ENCODE measurements around the gene ACTMAP. TPM values are rescaled to one million over a fixed set of nuclear protein-coding genes. Genes with fewer than 3 reads are reported as not detected.
"Not testable (repeated sequence)": the region's sequence is repeated elsewhere in the genome, so short reads cannot be mapped to it uniquely, and the experiment has no call there.

The ACTMAP gene
- total RNA-seq, 2 donors from 2014 or later = 3.7 to 5.3 TPM

GRCh38 chr19:40768869-40769268, 18.6 kb upstream of the ACTMAP start:
- Histone ChIP-seq H3K9me3 (no peaks in the 10 kb centered on the region), H3K4me1 (no peaks in the 10 kb centered on the region), H3K27ac (no peak overlapping the region), H3K36me3 (peaks cover 26% of the 10 kb centered on the region), H3K4me3 (no peak overlapping the region), H3K27me3 (no peaks in the 10 kb centered on the region)
- TF ChIP-seq, protein P1, sequence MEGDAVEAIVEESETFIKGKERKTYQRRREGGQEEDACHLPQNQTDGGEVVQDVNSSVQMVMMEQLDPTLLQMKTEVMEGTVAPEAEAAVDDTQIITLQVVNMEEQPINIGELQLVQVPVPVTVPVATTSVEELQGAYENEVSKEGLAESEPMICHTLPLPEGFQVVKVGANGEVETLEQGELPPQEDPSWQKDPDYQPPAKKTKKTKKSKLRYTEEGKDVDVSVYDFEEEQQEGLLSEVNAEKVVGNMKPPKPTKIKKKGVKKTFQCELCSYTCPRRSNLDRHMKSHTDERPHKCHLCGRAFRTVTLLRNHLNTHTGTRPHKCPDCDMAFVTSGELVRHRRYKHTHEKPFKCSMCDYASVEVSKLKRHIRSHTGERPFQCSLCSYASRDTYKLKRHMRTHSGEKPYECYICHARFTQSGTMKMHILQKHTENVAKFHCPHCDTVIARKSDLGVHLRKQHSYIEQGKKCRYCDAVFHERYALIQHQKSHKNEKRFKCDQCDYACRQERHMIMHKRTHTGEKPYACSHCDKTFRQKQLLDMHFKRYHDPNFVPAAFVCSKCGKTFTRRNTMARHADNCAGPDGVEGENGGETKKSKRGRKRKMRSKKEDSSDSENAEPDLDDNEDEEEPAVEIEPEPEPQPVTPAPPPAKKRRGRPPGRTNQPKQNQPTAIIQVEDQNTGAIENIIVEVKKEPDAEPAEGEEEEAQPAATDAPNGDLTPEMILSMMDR (IDR thresholded peaks at IDR 0.05) = no peak
- DNase-seq (ENCODE audit: low spot score) = no peak

- H3K4me1 ChIP-seq; H3K27me3 ChIP-seq; H3K9me3 ChIP-seq; DNase-seq (ENCODE audit: low spot score); H3K4me3 ChIP-seq; H3K27ac ChIP-seq: not testable (repeated sequence)
- peaks cover 51% of the 10 kb centered on the region for H3K36me3 ChIP-seq
These were observed 16.1 kb upstream of the ACTMAP start for GRCh38 chr19:40766385-40766784.

- Histone ChIP-seq H3K36me3 (peaks cover 72% of the 10 kb centered on the region), H3K4me3 (no peak overlapping the region), H3K27me3 (no peaks in the 10 kb centered on the region), H3K9me3 (no peaks in the 10 kb centered on the region), H3K4me1 (no peaks in the 10 kb centered on the region), H3K27ac (no peak overlapping the region)
- DNase-seq (ENCODE audit: low spot score) = no peak
- TF ChIP-seq, protein P1 (IDR thresholded peaks at IDR 0.05) = no peak
These were observed 13.7 kb upstream of the ACTMAP start for GRCh38 chr19:40763963-40764362.

- H3K27ac ChIP-seq = no peak overlapping the region
- no peaks in the 10 kb centered on the region for H3K9me3 ChIP-seq
- H3K36me3 ChIP-seq = peaks cover 77% of the 10 kb centered on the region
- no peak overlapping the region for H3K4me3 ChIP-seq
- no peaks in the 10 kb centered on the region for H3K4me1 ChIP-seq
- H3K27me3 ChIP-seq = no peaks in the 10 kb centered on the region
- no peak for DNase-seq (ENCODE audit: low spot score)
- TF ChIP-seq, protein P1 (IDR thresholded peaks at IDR 0.05) = no peak
These were observed 13.2 kb upstream of the ACTMAP start for GRCh38 chr19:40763526-40763925.

DNA sequence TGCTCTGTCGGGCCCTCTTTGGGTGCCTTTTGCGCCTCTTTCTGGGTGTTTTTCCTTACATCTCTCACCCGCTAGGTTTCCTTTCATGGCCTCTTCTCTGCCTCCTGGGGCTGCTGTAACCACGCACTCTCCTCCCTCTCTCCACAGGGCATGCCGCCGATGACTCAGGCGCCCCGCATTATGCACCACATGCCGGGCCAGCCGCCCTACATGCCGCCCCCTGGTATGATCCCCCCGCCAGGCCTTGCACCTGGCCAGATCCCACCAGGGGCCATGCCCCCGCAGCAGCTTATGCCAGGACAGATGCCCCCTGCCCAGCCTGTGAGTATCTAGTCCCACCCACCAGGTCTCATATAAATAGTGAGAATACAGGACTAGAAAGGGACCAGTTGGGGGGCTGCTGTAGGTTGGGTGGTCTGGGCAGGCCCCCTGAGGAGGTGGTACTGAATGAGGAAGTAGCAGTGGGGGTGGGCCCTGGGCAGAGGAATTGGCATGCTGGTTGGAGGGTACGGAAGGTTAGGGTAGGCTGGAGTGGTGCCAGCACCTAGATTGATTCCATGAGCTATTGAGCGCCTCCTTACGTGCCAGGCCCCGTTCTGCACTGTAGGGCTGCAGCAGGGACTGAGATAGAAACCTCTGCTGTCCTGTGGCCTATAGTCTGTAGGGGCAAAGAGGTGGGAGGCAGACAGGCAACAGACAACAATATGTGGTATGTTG, 12.6 kb upstream of the ACTMAP start:
- H3K36me3 ChIP-seq = peaks cover 83% of the 10 kb centered on the region
- no peak for DNase-seq (ENCODE audit: low spot score)
- no peaks in the 10 kb centered on the region for H3K9me3 ChIP-seq
- H3K4me3 ChIP-seq = no peak overlapping the region
- H3K4me1 ChIP-seq = no peaks in the 10 kb centered on the region
- TF ChIP-seq, protein P1 (IDR thresholded peaks at IDR 0.05) = no peak
- no peaks in the 10 kb centered on the region for H3K27me3 ChIP-seq
- H3K27ac ChIP-seq = no peak overlapping the region

DNA sequence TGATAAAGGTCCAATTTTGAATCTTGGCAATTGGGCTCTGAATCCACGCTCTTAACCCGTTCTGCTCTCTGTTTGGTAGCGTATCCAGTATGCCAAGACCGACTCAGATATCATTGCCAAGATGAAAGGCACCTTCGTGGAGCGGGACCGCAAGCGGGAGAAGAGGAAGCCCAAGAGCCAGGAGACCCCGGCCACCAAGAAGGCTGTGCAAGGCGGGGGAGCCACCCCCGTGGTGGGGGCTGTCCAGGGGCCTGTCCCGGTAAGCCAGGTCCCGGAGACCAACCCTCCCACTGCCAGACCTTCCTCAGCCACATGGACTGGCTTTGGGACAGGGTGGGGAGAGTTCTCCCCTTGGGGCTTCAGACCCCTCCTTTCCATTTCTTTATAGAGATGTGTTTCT, 9.1 kb upstream of the ACTMAP start:
- Histone ChIP-seq H3K27me3 (no peaks in the 10 kb centered on the region), H3K4me3 (no peak overlapping the region), H3K9me3 (no peaks in the 10 kb centered on the region), H3K4me1 (peaks cover 0 to 6% of the 10 kb centered on the region in 2 donors), H3K27ac (no peak overlapping the region), H3K36me3 (peaks cover 78% of the 10 kb centered on the region)
- TF ChIP-seq, protein P1 (IDR thresholded peaks at IDR 0.05) = no peak
- no peak for DNase-seq (ENCODE audit: low spot score)

Data from right atrium auricular region (tissue), 2 donors.